Measurements from ENCODE around the gene PCDHGA5.

DNA sequence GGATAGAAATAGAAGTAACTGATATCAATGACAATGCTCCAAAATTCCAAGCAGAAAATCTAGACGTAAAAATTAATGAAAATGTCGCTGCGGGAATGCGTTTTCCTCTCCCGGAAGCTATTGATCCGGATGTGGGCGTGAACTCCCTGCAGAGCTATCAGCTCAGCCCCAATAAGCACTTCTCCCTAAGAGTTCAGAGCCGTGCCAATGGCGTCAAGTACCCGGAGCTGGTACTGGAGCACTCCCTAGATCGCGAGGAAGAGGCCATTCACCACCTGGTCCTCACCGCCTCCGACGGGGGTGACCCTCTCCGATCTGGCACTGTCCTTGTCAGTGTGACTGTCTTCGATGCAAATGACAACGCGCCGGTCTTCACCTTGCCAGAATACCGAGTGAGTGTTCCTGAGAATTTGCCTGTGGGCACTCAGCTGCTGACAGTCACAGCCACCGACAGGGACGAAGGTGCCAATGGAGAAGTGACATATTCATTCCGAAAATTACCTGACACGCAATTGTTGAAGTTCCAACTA, 49.6 kb downstream of the PCDHGA5 start:
- TF ChIP-seq, protein P1, sequence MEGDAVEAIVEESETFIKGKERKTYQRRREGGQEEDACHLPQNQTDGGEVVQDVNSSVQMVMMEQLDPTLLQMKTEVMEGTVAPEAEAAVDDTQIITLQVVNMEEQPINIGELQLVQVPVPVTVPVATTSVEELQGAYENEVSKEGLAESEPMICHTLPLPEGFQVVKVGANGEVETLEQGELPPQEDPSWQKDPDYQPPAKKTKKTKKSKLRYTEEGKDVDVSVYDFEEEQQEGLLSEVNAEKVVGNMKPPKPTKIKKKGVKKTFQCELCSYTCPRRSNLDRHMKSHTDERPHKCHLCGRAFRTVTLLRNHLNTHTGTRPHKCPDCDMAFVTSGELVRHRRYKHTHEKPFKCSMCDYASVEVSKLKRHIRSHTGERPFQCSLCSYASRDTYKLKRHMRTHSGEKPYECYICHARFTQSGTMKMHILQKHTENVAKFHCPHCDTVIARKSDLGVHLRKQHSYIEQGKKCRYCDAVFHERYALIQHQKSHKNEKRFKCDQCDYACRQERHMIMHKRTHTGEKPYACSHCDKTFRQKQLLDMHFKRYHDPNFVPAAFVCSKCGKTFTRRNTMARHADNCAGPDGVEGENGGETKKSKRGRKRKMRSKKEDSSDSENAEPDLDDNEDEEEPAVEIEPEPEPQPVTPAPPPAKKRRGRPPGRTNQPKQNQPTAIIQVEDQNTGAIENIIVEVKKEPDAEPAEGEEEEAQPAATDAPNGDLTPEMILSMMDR (IDR thresholded peaks at IDR 0.05), result no peak
- TF ChIP-seq POLR2A (IDR thresholded peaks at IDR 0.05), result no peak

All from vagina (tissue), 2 donors.